GM18498 (cell line): ENCODE results near the gene SMYD3.

Experiments
- ATAC-seq: cut with Tn5 transposase; IDR thresholded peaks from one replicate; pipeline ENCODE4 v1.9.1; 2021; ENCODE audit warnings: mild to moderate bottlenecking, moderate library complexity; ENCODE audit not compliant: unreplicated experiment

The SMYD3 gene

GRCh38 chr1:246311461-246311860 is 195.6 kb downstream of the SMYD3 start:
- no peak for ATAC-seq

- no peak for ATAC-seq
These were observed 197.7 kb downstream of the SMYD3 start for GRCh38 chr1:246309247-246309884.

DNA sequence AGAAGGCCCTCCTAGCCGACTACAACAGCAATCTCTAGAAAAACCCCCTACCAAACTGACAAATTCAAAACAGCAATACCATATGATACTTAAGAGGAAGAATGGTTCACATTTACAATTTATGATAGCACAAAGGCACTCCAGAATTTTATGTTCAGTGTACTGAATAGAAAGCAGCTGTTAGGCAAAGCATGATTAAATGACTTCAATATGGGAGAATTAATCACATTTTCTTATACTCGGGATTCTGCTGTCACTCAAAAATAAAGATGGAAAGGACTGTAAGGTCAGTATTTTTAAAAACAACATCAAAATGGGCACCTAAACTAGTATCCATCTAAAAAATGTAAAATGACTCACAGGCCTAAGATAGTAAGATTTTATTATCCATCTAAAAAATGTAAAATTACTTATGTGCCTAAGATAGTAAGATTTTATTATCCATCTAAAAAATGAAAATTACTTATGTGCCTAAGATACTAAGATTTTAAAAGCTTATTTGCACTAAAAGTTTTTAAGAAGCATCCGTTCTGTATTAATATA is 198.5 kb downstream of the SMYD3 start:
- no peak for ATAC-seq

- no peak for ATAC-seq
These were observed 200.6 kb downstream of the SMYD3 start for GRCh38 chr1:246306415-246307037.

DNA sequence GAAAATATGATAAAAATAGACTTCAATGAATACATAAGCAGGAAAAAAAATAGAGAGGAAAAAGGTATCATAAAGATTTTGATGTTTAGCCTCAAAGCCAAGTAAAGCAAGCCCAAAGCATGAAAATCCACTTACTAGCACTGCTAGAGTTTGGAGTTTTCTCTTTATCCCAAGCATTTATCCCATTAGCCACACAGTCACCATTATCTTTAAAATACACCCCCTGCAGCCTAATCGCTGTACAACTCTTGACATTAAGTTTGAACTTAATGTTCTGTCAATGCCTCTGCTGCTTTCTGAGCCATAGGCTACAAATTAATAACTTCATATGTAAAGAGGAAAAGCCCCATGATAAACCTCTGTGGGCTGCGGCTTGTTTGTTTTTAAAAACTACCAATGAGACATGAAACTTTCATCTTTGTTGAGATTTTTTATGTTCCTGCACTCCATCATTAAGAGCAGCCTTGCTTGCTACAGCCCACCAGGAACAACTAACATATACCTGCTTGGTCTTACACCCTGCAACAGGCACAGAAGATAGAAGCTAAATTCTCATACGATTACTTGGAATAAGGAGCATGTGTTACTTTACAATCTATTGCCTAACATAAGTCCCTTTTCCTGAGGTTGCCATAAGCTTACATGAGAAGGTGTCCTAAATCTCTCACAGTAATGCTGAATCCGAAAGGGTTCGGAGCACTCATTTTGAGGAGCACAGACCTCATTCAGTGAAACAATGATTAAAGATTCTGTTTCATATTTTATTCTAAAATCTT is 202.4 kb downstream of the SMYD3 start:
- no peak for ATAC-seq

- ATAC-seq = no peak
These were observed 204.3 kb downstream of the SMYD3 start for GRCh38 chr1:246302711-246303317.

GRCh38 chr1:246302251-246302625 is 204.8 kb downstream of the SMYD3 start:
- ATAC-seq = no peak

- ATAC-seq = no peak
These were observed 205.4 kb downstream of the SMYD3 start for GRCh38 chr1:246301553-246302250.

DNA sequence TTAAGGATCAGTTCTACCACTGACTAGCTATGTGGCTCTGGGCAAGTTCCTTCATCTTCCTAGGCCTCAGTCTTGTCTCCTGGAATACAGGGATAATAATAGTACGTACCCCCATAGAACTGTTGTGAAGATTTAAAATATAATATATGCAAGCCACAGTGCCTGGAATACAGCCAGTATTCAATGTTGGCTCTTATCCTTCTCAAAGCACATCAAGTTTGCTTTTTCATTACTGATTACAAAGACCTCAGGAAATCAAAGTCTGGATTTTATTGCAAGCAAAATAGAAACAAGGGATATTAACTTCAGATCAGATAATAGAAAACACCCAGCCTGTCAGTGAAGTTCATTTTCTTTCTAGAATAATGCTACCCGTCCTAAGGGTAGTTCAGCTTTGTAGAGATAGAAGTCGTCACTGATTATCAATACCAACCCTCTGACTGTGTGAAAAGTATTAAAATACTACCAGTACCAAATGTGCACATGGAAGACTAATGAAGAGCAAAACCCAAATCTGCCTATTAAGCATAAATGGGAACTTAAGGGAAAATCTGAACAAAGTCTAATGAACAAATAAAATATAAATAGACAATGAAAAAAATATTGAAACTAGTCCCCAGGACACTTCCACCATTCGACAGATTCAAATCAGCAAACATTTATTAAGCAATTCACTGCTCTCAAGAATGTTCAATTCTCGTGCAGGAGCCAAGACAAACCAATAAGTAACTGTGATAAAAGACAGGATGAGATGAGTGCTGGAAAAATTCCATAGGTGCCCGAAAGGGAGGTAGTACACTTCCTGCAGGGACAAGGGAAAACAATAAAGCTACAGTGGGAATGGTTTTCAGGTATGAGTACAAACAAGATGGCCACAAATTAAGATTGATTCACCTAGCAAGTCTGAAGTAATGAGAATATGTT is 206.2 kb downstream of the SMYD3 start:
- no peak for ATAC-seq

- ATAC-seq = no peak
These were observed 209.5 kb downstream of the SMYD3 start for GRCh38 chr1:246297279-246298265.

DNA sequence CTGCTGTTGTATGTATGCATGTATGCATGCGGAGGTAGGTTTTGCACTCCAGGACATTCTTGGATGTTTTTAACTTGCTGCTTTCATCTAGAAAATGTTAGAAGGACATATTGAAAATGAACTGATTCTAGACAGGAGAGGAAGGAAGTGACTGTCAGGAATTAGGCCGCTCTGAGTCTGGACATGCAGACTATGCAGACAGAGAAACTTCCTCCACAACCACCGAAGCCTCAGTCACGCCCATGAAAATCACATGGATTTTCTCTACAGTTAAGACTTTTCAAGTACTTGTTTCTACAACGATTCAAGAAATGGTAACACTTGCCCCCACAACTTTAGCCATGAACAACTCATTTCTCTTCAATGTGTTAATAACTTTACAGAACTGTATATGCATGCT is 211.1 kb downstream of the SMYD3 start:
- ATAC-seq = no peak

- no peak for ATAC-seq
These were observed 211.7 kb downstream of the SMYD3 start for GRCh38 chr1:246295340-246295739.

DNA sequence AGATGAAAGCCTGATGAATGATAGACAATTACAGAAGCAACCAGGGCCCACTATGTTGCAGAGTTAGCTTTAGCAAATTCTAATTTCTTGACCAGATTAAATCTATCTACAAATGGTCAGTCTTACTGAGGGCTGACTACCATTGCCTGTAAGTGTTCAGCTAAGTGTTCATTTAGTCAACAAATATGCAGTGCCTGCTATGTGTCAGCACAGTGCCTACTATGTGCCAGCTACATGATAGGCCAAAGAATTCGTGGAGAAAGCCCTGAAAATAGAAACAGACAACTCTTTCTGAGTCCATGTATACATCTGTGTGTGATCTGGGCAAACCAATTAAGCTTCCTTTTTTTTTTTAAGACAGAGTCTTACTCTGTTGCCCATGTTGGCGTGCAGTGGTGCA is 212.8 kb downstream of the SMYD3 start:
- ATAC-seq = no peak

- ATAC-seq = no peak
These were observed 213.5 kb downstream of the SMYD3 start for GRCh38 chr1:246293366-246294121.

DNA sequence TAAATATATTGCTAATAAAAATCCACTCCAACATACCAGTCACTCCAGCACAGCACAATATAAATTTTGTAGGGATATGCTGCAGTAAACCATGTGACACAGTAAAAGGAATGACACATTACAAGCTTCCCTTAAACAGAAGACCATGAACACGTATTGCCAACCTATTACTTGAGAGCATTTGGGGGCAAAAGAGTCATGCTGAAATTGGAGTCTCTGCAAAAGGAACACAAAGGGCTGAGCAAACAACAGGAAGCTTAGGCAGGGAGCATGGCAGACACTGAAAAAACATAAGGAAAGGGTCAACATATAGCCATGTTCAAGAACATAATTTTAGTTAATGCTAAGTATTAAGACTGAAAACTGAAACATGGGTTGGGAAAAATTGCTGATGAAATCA is 214.5 kb downstream of the SMYD3 start:
- no peak for ATAC-seq

GRCh38 chr1:246291127-246291526 is 216.0 kb downstream of the SMYD3 start:
- ATAC-seq = no peak

DNA sequence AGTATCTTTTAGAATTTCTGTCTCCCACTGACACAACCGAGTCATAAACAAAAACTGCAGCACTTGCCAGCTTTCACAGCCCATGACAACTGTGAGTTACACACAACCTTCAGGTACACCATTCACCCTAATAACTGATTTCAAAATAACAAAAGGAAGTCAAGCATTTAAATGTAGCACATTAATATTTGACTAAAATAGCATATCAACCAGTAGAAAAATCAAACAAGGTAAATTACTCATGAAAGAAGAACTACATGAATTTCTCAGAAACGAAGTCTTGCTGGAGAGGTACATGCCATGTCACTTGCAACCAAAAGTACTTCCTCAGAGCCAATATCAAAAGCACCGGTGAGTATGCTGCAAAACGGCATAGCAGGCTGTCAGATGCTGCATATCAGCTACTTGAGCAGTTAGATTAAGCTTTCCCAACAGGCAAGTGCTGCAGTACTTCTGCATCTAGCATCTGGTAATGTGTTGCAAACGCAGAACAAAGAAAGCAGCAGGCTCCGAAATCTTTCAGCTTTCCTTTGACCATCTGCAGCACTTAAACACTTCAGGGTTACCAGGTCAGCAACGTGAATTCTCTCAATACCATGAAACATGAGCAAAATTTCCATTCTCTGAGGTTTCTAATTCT is 223.2 kb downstream of the SMYD3 start:
- no peak for ATAC-seq
